GM23338 (cell line): ENCODE measurements around the gene TRIM37. TPM values are rescaled to one million over a fixed set of nuclear protein-coding genes. Genes with fewer than 3 reads are reported as not detected.

ENCODE experiments used
- ATAC-seq: fragments of 200-7000 bp; cut with Tn5 transposase; 3 replicates; pipeline ENCODE4 v1.9.1; 2020
- DNase-seq: peaks from one replicate; pipeline ENCODE4 v3.0.0-alpha.2; 2015; ENCODE audit warnings: low spot score
- H2AFZ ChIP-seq: fragments of 200-600 bp; sonication (generic); 2 replicates; pipeline ENCODE4 v1.8.0; 2016; ENCODE audit warnings: antibody characterized with exemption, mild to moderate bottlenecking, moderate library complexity
- H3F3A ChIP-seq: fragments of 200-600 bp; sonication (generic); replicated peaks from 2 replicates; pipeline ENCODE4 v1.8.0; 2017; ENCODE audit warnings: antibody characterized with exemption, mixed run types, low read depth
- H3K27ac ChIP-seq: fragments of 200-600 bp; sonication (generic); 2 replicates; pipeline ENCODE4 v1.6.1; 2016; ENCODE audit warnings: low read depth
- H3K27me3 ChIP-seq: fragments of 200-600 bp; sonication (generic); 2 replicates; pipeline ENCODE4 v1.8.0; 2016; ENCODE audit warnings: mild to moderate bottlenecking, mixed run types, moderate library complexity; ENCODE audit not compliant: insufficient read depth
- H3K36me3 ChIP-seq: fragments of 200-600 bp; sonication (generic); 2 replicates; pipeline ENCODE4 v1.8.0; 2016; ENCODE audit warnings: mild to moderate bottlenecking; ENCODE audit not compliant: insufficient read depth
- H3K4me1 ChIP-seq: fragments of 200-600 bp; sonication (generic); 2 replicates; pipeline ENCODE4 v1.8.0; 2016; ENCODE audit warnings: mild to moderate bottlenecking, moderate library complexity; ENCODE audit not compliant: insufficient read depth
- H3K4me2 ChIP-seq: fragments of 200-600 bp; sonication (generic); 2 replicates; pipeline ENCODE4 v1.7.1; 2017; ENCODE audit warnings: mixed run types
- H3K4me3 ChIP-seq: fragments of 200-600 bp; sonication (generic); 2 replicates; pipeline ENCODE4 v1.6.1; 2016; ENCODE audit warnings: mixed run types
- H3K79me2 ChIP-seq: fragments of 200-600 bp; sonication (generic); replicated peaks from 2 replicates; pipeline ENCODE4 v1.8.0; 2017; ENCODE audit warnings: mild to moderate bottlenecking; ENCODE audit not compliant: insufficient read depth
- H3K9me2 ChIP-seq: fragments of 200-600 bp; sonication (generic); 2 replicates; pipeline ENCODE4 v1.8.0; 2017; ENCODE audit not compliant: insufficient read depth
- H4K20me1 ChIP-seq: fragments of 200-600 bp; sonication (generic); replicated peaks from 2 replicates; pipeline ENCODE4 v1.8.0; 2017; ENCODE audit warnings: mild to moderate bottlenecking; ENCODE audit not compliant: insufficient read depth
- H3K27ac Mint-ChIP-seq: 2 replicates; pipeline ENCODE4 v1.8.0; 2020; ENCODE audit warnings: inconsistent platforms, mild to moderate bottlenecking, moderate library complexity, mixed read lengths
- H3K27me3 Mint-ChIP-seq: 3 replicates; pipeline ENCODE4 v1.8.0; 2022; ENCODE audit warnings: low read depth, mild to moderate bottlenecking, moderate library complexity, mixed read lengths, inconsistent platforms; ENCODE audit not compliant: insufficient read depth, poor library complexity
- H3K36me3 Mint-ChIP-seq: 3 replicates; pipeline ENCODE4 v1.8.0; 2021; ENCODE audit warnings: low read depth, mild to moderate bottlenecking, inconsistent platforms, moderate library complexity, mixed read lengths
- H3K4me1 Mint-ChIP-seq: 3 replicates; pipeline ENCODE4 v1.8.0; 2020; ENCODE audit warnings: mild to moderate bottlenecking, inconsistent platforms, mixed read lengths
- H3K4me3 Mint-ChIP-seq: 3 replicates; pipeline ENCODE4 v1.8.0; 2021; ENCODE audit warnings: moderate library complexity, mild to moderate bottlenecking, inconsistent platforms, mixed read lengths
- H3K9me3 Mint-ChIP-seq: 3 replicates; pipeline ENCODE4 v1.8.0; 2020; ENCODE audit warnings: moderate library complexity, mild to moderate bottlenecking, inconsistent platforms, mixed read lengths
- EZH2phosphoT487 ChIP-seq: fragments of 200-600 bp; sonication (generic); IDR thresholded peaks from one replicate; pipeline ENCODE4 v1.8.1; 2018; ENCODE audit warnings: antibody characterized with exemption; ENCODE audit not compliant: unreplicated experiment
- JUNB ChIP-seq: IDR thresholded peaks from one replicate; pipeline ENCODE4 v1.6.1; 2016; ENCODE audit warnings: antibody characterized with exemption; ENCODE audit not compliant: unreplicated experiment
- POLR2AphosphoS5 ChIP-seq: IDR thresholded peaks from 2 replicates; pipeline ENCODE4 v1.6.1; 2016; ENCODE audit warnings: antibody characterized with exemption, low read depth
- ZNF331 ChIP-seq: fragments of 250-450 bp; sonication (Bioruptor Pico); IDR thresholded peaks from 2 replicates; pipeline ENCODE4 v1.5.0; 2020; ENCODE audit warnings: low read depth, mild to moderate bottlenecking, moderate library complexity
- polyA plus RNA-seq: library from polyadenylated mRNA; unstranded; fragments of >200 nt; fragmentation: Nextera tagmentation; extraction: Ambion mirVana; gene quantifications from 2 replicates; pipeline ENCODE4 v1.2.1, GENCODE V29; 2016
- total RNA-seq: library from RNA; depleted of rRNA; stranded (reverse); fragments of >200 nt; shearing (Covaris generic); gene quantifications from 2 replicates; pipeline ENCODE4 v1.2.3, GENCODE V29; 2014
- TF ChIP-seq, protein P1 (sequence below), 2 experiments: fragments of 200-600 bp in 1 of 2; sonication (generic) in 1 of 2; conservative IDR thresholded peaks; 2 replicates each; pipeline versions ENCODE4 v1.5.1 to v1.6.1; 2016 to 2017; ENCODE audit warnings: antibody characterized with exemption in 2 of 2, low read depth in 2 of 2, mild to moderate bottlenecking in 2 of 2, moderate library complexity in 1 of 2
- TF ChIP-seq, protein P2 (sequence below): fragments of 250-450 bp; sonication (Bioruptor Pico); IDR thresholded peaks from 2 replicates; pipeline ENCODE4 v1.5.0; 2020; ENCODE audit warnings: mild to moderate bottlenecking, moderate library complexity

The TRIM37 gene
- total and polyA plus RNA-seq, 2 experiments from 2014 or later: 61.1 to 71.2 TPM

DNA sequence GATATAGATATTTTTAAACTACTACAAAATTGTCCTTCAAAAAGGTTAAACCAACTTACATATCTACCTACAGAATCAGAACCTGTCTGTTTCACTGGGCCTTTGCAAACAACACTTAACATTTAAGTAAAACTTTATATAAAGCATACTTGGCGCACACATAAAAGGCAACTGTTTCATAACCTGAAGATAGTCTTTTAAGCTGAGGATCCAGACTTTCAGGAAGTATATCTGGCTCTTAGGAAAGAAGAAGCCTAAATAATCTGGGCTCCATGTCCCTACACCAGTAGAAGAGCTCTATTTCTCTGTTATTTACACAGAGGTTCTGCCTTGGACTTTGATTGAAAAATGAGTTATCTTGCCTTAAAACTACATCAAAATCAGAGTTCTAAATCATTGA, 75.9 kb downstream of the TRIM37 start:
- no peaks in the 10 kb centered on the region; the same call in 1 of the 2 replicates for H3K79me2 ChIP-seq
- H3K9me2 ChIP-seq: no peaks in the 10 kb centered on the region
- no peak overlapping the region for H3K4me3 Mint-ChIP-seq
- H3K4me1 Mint-ChIP-seq: no peaks in the 10 kb centered on the region
- H3K4me1 ChIP-seq: no peaks in the 10 kb centered on the region
- H3K4me2 ChIP-seq: no peak overlapping the region
- H3K27ac Mint-ChIP-seq: no peak overlapping the region
- H3K27me3 Mint-ChIP-seq: no peaks in the 10 kb centered on the region
- no peak overlapping the region for H3K4me3 ChIP-seq
- H3K9me3 Mint-ChIP-seq: no peaks in the 10 kb centered on the region
- H2AFZ ChIP-seq: no peak overlapping the region
- H3F3A ChIP-seq: no peaks in the 10 kb centered on the region
- H3K36me3 Mint-ChIP-seq: peaks cover 12% of the 10 kb centered on the region; the same call in 2 of the 3 replicates
- H3K27ac ChIP-seq: no peak overlapping the region
- ATAC-seq (no peak), DNase-seq (no peak)
- no peaks in the 10 kb centered on the region for H3K27me3 ChIP-seq
- TF ChIP-seq, protein P1, sequence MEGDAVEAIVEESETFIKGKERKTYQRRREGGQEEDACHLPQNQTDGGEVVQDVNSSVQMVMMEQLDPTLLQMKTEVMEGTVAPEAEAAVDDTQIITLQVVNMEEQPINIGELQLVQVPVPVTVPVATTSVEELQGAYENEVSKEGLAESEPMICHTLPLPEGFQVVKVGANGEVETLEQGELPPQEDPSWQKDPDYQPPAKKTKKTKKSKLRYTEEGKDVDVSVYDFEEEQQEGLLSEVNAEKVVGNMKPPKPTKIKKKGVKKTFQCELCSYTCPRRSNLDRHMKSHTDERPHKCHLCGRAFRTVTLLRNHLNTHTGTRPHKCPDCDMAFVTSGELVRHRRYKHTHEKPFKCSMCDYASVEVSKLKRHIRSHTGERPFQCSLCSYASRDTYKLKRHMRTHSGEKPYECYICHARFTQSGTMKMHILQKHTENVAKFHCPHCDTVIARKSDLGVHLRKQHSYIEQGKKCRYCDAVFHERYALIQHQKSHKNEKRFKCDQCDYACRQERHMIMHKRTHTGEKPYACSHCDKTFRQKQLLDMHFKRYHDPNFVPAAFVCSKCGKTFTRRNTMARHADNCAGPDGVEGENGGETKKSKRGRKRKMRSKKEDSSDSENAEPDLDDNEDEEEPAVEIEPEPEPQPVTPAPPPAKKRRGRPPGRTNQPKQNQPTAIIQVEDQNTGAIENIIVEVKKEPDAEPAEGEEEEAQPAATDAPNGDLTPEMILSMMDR (conservative IDR thresholded peaks at IDR 0.05; ENCODE audit: low read depth in 2 of 2): no peak
- no peak for TF ChIP-seq POLR2AphosphoS5
- no peak for TF ChIP-seq ZNF331 (CRISPR knock-in tag)
- no peak for TF ChIP-seq JUNB
- TF ChIP-seq, protein P2, sequence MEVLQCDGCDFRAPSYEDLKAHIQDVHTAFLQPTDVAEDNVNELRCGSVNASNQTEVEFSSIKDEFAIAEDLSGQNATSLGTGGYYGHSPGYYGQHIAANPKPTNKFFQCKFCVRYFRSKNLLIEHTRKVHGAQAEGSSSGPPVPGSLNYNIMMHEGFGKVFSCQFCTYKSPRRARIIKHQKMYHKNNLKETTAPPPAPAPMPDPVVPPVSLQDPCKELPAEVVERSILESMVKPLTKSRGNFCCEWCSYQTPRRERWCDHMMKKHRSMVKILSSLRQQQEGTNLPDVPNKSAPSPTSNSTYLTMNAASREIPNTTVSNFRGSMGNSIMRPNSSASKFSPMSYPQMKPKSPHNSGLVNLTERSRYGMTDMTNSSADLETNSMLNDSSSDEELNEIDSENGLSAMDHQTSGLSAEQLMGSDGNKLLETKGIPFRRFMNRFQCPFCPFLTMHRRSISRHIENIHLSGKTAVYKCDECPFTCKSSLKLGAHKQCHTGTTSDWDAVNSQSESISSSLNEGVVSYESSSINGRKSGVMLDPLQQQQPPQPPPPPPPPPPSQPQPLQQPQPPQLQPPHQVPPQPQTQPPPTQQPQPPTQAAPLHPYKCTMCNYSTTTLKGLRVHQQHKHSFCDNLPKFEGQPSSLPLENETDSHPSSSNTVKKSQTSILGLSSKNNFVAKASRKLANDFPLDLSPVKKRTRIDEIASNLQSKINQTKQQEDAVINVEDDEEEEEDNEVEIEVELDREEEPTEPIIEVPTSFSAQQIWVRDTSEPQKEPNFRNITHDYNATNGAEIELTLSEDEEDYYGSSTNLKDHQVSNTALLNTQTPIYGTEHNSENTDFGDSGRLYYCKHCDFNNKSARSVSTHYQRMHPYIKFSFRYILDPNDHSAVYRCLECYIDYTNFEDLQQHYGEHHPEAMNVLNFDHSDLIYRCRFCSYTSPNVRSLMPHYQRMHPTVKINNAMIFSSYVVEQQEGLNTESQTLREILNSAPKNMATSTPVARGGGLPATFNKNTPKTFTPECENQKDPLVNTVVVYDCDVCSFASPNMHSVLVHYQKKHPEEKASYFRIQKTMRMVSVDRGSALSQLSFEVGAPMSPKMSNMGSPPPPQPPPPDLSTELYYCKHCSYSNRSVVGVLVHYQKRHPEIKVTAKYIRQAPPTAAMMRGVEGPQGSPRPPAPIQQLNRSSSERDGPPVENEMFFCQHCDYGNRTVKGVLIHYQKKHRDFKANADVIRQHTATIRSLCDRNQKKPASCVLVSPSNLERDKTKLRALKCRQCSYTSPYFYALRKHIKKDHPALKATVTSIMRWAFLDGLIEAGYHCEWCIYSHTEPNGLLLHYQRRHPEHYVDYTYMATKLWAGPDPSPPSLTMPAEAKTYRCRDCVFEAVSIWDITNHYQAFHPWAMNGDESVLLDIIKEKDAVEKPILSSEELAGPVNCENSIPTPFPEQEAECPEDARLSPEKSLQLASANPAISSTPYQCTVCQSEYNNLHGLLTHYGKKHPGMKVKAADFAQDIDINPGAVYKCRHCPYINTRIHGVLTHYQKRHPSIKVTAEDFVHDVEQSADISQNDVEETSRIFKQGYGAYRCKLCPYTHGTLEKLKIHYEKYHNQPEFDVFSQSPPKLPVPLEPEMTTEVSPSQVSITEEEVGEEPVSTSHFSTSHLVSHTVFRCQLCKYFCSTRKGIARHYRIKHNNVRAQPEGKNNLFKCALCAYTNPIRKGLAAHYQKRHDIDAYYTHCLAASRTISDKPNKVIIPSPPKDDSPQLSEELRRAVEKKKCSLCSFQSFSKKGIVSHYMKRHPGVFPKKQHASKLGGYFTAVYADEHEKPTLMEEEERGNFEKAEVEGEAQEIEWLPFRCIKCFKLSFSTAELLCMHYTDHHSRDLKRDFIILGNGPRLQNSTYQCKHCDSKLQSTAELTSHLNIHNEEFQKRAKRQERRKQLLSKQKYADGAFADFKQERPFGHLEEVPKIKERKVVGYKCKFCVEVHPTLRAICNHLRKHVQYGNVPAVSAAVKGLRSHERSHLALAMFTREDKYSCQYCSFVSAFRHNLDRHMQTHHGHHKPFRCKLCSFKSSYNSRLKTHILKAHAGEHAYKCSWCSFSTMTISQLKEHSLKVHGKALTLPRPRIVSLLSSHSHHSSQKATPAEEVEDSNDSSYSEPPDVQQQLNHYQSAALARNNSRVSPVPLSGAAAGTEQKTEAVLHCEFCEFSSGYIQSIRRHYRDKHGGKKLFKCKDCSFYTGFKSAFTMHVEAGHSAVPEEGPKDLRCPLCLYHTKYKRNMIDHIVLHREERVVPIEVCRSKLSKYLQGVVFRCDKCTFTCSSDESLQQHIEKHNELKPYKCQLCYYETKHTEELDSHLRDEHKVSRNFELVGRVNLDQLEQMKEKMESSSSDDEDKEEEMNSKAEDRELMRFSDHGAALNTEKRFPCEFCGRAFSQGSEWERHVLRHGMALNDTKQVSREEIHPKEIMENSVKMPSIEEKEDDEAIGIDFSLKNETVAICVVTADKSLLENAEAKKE (CRISPR knock-in tag): no peak
- TF ChIP-seq EZH2phosphoT487: no peak
- peaks cover 9% of the 10 kb centered on the region; the same call in 1 of the 2 replicates for H3K36me3 ChIP-seq
- H4K20me1 ChIP-seq: no peaks in the 10 kb centered on the region
